HepG2 (cell line): Measurements from ENCODE around the gene JAGN1. TPM values are rescaled to one million over a fixed set of nuclear protein-coding genes. Genes with fewer than 3 reads are reported as not detected.
A peak's percentile ranks its signal among the peaks of the same experiment; 100 is the strongest.

Source experiments
- HIVEP1 ChIP-seq: sonication (generic); formaldehyde crosslinking; IDR thresholded peaks from 2 replicates; pipeline ENCODE4 v1.4.0; 2020; ENCODE audit warnings: mild to moderate bottlenecking, missing genetic modification reagents
- HMGA1 ChIP-seq: sonication (generic); formaldehyde crosslinking; conservative IDR thresholded peaks from 2 replicates; pipeline ENCODE4 v1.4.0; 2020; ENCODE audit warnings: missing genetic modification reagents
- HNF1A ChIP-seq, 2 experiments: sonication (generic) in 1 of 2; formaldehyde crosslinking in 1 of 2; IDR thresholded peaks; 2 replicates each; pipeline versions ENCODE4 v1.4.0 to v1.6.1; 2016 to 2020; ENCODE audit warnings: borderline replicate concordance in 1 of 2, low read depth in 1 of 2, mild to moderate bottlenecking in 1 of 2, missing genetic modification reagents in 1 of 2
- HNF4A ChIP-seq: sonication (generic); formaldehyde crosslinking; IDR thresholded peaks from 2 replicates; pipeline ENCODE4 v1.4.0; 2020; ENCODE audit warnings: missing genetic modification reagents
- JUN ChIP-seq: sonication (generic); formaldehyde crosslinking; IDR thresholded peaks from 2 replicates; pipeline ENCODE4 v1.4.0; 2020; ENCODE audit warnings: mild to moderate bottlenecking, missing genetic modification reagents
- MIER3 ChIP-seq: IDR thresholded peaks from 2 replicates; pipeline ENCODE4 v1.6.1; 2016; ENCODE audit warnings: missing compliant biosample characterization, borderline replicate concordance
- MYC ChIP-seq: sonication (generic); formaldehyde crosslinking; IDR thresholded peaks from 2 replicates; pipeline ENCODE4 v1.9.0; 2021; ENCODE audit warnings: missing genetic modification reagents, borderline replicate concordance
- NCOR1 ChIP-seq: fragments of 200-600 bp; sonication (generic); IDR thresholded peaks from 2 replicates; pipeline ENCODE4 v1.7.0; 2017; ENCODE audit warnings: antibody characterized with exemption, low read length, borderline replicate concordance
- PRMT3 ChIP-seq: sonication (generic); formaldehyde crosslinking; IDR thresholded peaks from 2 replicates; pipeline ENCODE4 v1.8.1; 2022; ENCODE audit warnings: low read depth, mild to moderate bottlenecking, moderate library complexity, missing genetic modification reagents, borderline replicate concordance
- SMARCE1 ChIP-seq: fragments of 450-650 bp; IDR thresholded peaks from 2 replicates; pipeline ENCODE4 v1.6.1; 2017; ENCODE audit warnings: borderline replicate concordance
- SRY ChIP-seq: sonication (generic); formaldehyde crosslinking; IDR thresholded peaks from 2 replicates; pipeline ENCODE4 v1.8.0; 2022; ENCODE audit warnings: mild to moderate bottlenecking, missing genetic modification reagents
- TCF7 ChIP-seq: sonication (generic); IDR thresholded peaks from 2 replicates; pipeline ENCODE4 v1.6.1; 2016; ENCODE audit warnings: antibody characterized with exemption, low read depth
- TRIM24 ChIP-seq: sonication (generic); formaldehyde crosslinking; IDR thresholded peaks from 2 replicates; pipeline ENCODE4 v1.8.0; 2022; ENCODE audit warnings: mild to moderate bottlenecking, missing genetic modification reagents
- ZFP36L2 ChIP-seq: sonication (generic); formaldehyde crosslinking; IDR thresholded peaks from 2 replicates; pipeline ENCODE4 v1.4.0; 2020; ENCODE audit warnings: missing genetic modification reagents
- ZNF367 ChIP-seq: sonication (generic); formaldehyde crosslinking; IDR thresholded peaks from 2 replicates; pipeline ENCODE4 v1.4.0; 2020; ENCODE audit warnings: missing genetic modification reagents, borderline replicate concordance
- ZNF550 ChIP-seq: sonication (generic); formaldehyde crosslinking; IDR thresholded peaks from 2 replicates; pipeline ENCODE4 v1.4.0; 2020; ENCODE audit warnings: mild to moderate bottlenecking, missing genetic modification reagents, borderline replicate concordance
- ZNF552 ChIP-seq: sonication (generic); formaldehyde crosslinking; IDR thresholded peaks from 2 replicates; pipeline ENCODE4 v1.9.0; 2022; ENCODE audit warnings: missing genetic modification reagents, mild to moderate bottlenecking, borderline replicate concordance
- ZNF558 ChIP-seq: sonication (generic); formaldehyde crosslinking; IDR thresholded peaks from 2 replicates; pipeline ENCODE4 v1.9.0; 2022; ENCODE audit warnings: mild to moderate bottlenecking, missing genetic modification reagents, borderline replicate concordance
- ZNF572 ChIP-seq: sonication (generic); formaldehyde crosslinking; IDR thresholded peaks from 2 replicates; pipeline ENCODE4 v1.5.1; 2020; ENCODE audit warnings: mild to moderate bottlenecking, missing genetic modification reagents
- ZNF777 ChIP-seq: sonication (generic); formaldehyde crosslinking; IDR thresholded peaks from 2 replicates; pipeline ENCODE4 v1.4.0; 2020; ENCODE audit warnings: missing genetic modification reagents
- polyA plus RNA-seq, 8 experiments: library from polyadenylated mRNA; depleted of rRNA in 3 of 8; stranded (reverse) in 7 of 8; unstranded in 1 of 8; fragments of >200 nt; fragmentation: Illumina TruSeq in 4 of 8; extraction: Trizol in 4 of 8; gene quantifications; 2 replicates each; pipeline versions ENCODE4 v1.2.1 to v1.2.3, GENCODE V29; 2011 to 2016; ENCODE audit warnings: low read depth in 4 of 8, missing spikeins in 1 of 8, mixed read lengths in 1 of 8; ENCODE audit not compliant: insufficient read depth in 1 of 8
- total RNA-seq, 5 experiments: library from RNA; depleted of rRNA; stranded (reverse); fragments of >200 nt; fragmentation: Illumina TruSeq; extraction: Trizol; gene quantifications; 2 replicates each; pipeline ENCODE4 v1.2.3, GENCODE V29; 2016; ENCODE audit warnings: low read depth in 1 of 5
- TF ChIP-seq, protein P1 (sequence below): sonication (generic); formaldehyde crosslinking; IDR thresholded peaks from 2 replicates; pipeline ENCODE4 v1.5.0; 2020; ENCODE audit warnings: mild to moderate bottlenecking, missing genetic modification reagents, borderline replicate concordance
- TF ChIP-seq, protein P2 (sequence below): sonication (generic); formaldehyde crosslinking; conservative IDR thresholded peaks from 2 replicates; pipeline ENCODE4 v1.8.1; 2023; ENCODE audit warnings: missing genetic modification reagents

Gene JAGN1
- total and polyA plus RNA-seq, 2 of the 13 experiments (the other 11 are each of a cell fraction or from before 2014, with no cell fraction given) = 49.9 to 50.9 TPM

DNA sequence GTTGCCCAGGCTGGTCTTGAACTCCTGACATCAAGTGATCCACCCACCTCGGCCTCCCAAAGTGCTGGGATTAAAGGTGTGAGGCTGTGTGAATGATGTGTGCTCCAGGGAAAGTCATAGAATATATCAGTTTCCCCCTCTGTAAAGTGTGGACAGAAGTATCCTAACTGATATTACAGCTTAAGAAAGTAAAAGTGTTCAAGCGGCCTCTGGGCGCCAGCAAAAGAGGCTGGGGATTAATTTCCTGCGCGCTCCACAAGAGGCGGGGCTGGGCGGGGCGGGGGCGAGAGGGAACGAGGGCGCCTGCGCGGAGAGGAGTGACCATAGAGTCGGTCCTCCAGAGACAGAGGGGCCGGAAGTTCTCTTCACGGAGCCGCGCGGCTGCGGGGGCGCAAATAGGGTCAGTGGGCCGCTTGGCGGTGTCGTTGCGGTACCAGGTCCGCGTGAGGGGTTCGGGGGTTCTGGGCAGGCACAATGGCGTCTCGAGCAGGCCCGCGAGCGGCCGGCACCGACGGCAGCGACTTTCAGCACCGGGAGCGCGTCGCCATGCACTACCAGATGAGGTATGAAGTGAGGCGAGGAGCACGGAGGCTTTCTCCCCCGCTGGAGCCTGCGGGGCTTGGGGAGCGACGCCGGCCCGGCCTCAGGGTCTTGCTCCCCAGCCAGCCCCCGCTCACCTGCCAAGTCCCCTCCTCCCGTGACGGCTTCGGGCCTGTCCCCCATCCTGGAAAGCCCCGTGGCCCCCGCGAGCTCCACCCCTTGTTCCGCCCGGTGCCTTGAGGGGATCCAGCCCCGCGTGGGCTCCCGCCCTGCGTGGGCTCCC lies at the start of gene JAGN1 (continued):
- no peak for TF ChIP-seq HNF1A (IDR thresholded peaks at IDR 0.05; ENCODE audit: low read depth)
- peak; percentile 83 for TF ChIP-seq HNF1A (CRISPR knock-in tag; IDR thresholded peaks at IDR 0.05; ENCODE audit: borderline replicate concordance)
- peak; percentile 16; the same call in 1 of the 2 replicates for TF ChIP-seq ZNF367 (CRISPR knock-in tag)
- 0 out of 2 replicates have a peak, but pooled peaks have one; percentile 39 for TF ChIP-seq MIER3 (CRISPR knock-in tag)
- TF ChIP-seq HNF4A (CRISPR knock-in tag) = peak; percentile 27; the same call in 1 of the 2 replicates
- TF ChIP-seq SMARCE1 = no peak
- TF ChIP-seq PRMT3 (CRISPR knock-in tag) = 0 out of 2 replicates have a peak, but pooled peaks have one; percentile 53
- TF ChIP-seq, protein P1, sequence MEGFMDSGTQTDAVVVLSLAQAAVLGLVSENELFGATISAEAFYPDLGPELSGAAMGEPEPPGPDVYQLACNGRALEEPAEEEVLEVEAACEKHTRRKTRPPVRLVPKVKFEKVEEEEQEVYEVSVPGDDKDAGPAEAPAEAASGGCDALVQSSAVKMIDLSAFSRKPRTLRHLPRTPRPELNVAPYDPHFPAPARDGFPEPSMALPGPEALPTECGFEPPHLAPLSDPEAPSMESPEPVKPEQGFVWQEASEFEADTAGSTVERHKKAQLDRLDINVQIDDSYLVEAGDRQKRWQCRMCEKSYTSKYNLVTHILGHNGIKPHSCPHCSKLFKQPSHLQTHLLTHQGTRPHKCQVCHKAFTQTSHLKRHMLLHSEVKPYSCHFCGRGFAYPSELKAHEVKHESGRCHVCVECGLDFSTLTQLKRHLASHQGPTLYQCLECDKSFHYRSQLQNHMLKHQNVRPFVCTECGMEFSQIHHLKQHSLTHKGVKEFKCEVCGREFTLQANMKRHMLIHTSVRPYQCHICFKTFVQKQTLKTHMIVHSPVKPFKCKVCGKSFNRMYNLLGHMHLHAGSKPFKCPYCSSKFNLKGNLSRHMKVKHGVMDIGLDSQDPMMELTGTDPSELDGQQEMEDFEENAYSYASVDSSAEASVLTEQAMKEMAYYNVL (CRISPR knock-in tag) = peak; percentile 62; the same call in 1 of the 2 replicates
- TF ChIP-seq ZNF552 = peak; percentile 53; the same call in 1 of the 2 replicates
- no peak for TF ChIP-seq HMGA1 (CRISPR knock-in tag)
- TF ChIP-seq ZNF572 = no peak
- 0 out of 2 replicates have a peak, but pooled peaks have one; percentile 69 for TF ChIP-seq JUN
- peak; percentile 82 for TF ChIP-seq ZNF777 (CRISPR knock-in tag)
- peak; percentile 97 for TF ChIP-seq SRY
- TF ChIP-seq ZFP36L2 = no peak
- no peak for TF ChIP-seq TCF7
- no peak for TF ChIP-seq NCOR1
- TF ChIP-seq MYC (CRISPR knock-in tag) = peak; percentile 92
- TF ChIP-seq TRIM24 (CRISPR knock-in tag) = no peak
- no peak for TF ChIP-seq ZNF550 (CRISPR knock-in tag)
- TF ChIP-seq, protein P2, sequence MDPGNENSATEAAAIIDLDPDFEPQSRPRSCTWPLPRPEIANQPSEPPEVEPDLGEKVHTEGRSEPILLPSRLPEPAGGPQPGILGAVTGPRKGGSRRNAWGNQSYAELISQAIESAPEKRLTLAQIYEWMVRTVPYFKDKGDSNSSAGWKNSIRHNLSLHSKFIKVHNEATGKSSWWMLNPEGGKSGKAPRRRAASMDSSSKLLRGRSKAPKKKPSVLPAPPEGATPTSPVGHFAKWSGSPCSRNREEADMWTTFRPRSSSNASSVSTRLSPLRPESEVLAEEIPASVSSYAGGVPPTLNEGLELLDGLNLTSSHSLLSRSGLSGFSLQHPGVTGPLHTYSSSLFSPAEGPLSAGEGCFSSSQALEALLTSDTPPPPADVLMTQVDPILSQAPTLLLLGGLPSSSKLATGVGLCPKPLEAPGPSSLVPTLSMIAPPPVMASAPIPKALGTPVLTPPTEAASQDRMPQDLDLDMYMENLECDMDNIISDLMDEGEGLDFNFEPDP = 0 out of 2 replicates have a peak, but pooled peaks have one; percentile 78
- 0 out of 2 replicates have a peak, but pooled peaks have one; percentile 44 for TF ChIP-seq HIVEP1 (CRISPR knock-in tag)
- no peak; the same call in 1 of the 2 replicates for TF ChIP-seq ZNF558 (CRISPR knock-in tag)
